Gastrocnemius medialis (tissue), 4 donors: ENCODE measurements around the gene MED28. TPM values are rescaled to one million over a fixed set of nuclear protein-coding genes. Genes with fewer than 3 reads are reported as not detected.

ENCODE experiments used
- ATAC-seq, 2 donors: fragments of 150-250 bp; one replicate each; pipeline ENCODE4 v1.9.1; 2016
- DNase-seq, 2 donors: peaks; one replicate each; pipeline ENCODE4 v3.0.0-alpha.2; 2019
- H3K27ac ChIP-seq, 4 donors: fragments of 200-600 bp; sonication (generic); 1 replicate in 1 of 4; 2 replicates in 3 of 4; pipeline ENCODE4 v1.5.1; 2016 to 2018; ENCODE audit warnings: mild to moderate bottlenecking in 2 of 4, moderate library complexity in 1 of 4
- H3K27me3 ChIP-seq, 3 donors: fragments of 200-600 bp; sonication (generic) in 2 of 3; 1 replicate in 1 of 3; 2 replicates in 2 of 3; pipeline versions ENCODE4 v1.5.1 to v1.6.0; 2016 to 2019; ENCODE audit warnings: mild to moderate bottlenecking in 1 of 3, moderate library complexity in 1 of 3
- H3K36me3 ChIP-seq, 2 donors: fragments of 200-600 bp; sonication (generic) in 1 of 2; one replicate each; pipeline ENCODE4 v1.5.1; 2017 to 2018
- H3K4me1 ChIP-seq, 2 donors: fragments of 200-600 bp; sonication (generic) in 1 of 2; one replicate each; pipeline ENCODE4 v1.5.1; 2016 to 2017; ENCODE audit warnings: mild to moderate bottlenecking in 2 of 2
- H3K4me3 ChIP-seq, 4 donors: fragments of 200-600 bp; sonication (generic) in 3 of 4; 1 replicate in 1 of 4; 2 replicates in 3 of 4; pipeline ENCODE4 v1.5.1; 2016 to 2019; ENCODE audit warnings: mild to moderate bottlenecking in 2 of 4
- H3K9me3 ChIP-seq, 3 donors: fragments of 200-600 bp; sonication (generic) in 2 of 3; 1 replicate in 1 of 3; 2 replicates in 2 of 3; pipeline ENCODE4 v1.5.1; 2016 to 2019
- CTCF ChIP-seq, 5 experiments: fragments of 450-650 bp in 3 of 5; fragments of 200-600 bp in 2 of 5; sonication (generic) in 2 of 5; IDR thresholded peaks in 4 of 5; conservative IDR thresholded peaks in 1 of 5; 1 replicate in 4 of 5; 2 replicates in 1 of 5; pipeline ENCODE4 v1.5.1; 2016 to 2019; ENCODE audit warnings: antibody characterized with exemption in 5 of 5, mild to moderate bottlenecking in 3 of 5, moderate library complexity in 3 of 5
- POLR2A ChIP-seq, 2 donors: fragments of 450-650 bp; IDR thresholded peaks; one replicate each; pipeline ENCODE4 v1.6.1; 2017; ENCODE audit warnings: antibody characterized with exemption in 2 of 2, mild to moderate bottlenecking in 2 of 2, moderate library complexity in 2 of 2
- in situ Hi-C, 4 donors: fragments of 200-750 bp; cut with MboI; loops; one replicate each; pipeline versions ENCODE4 v1.15.0 to v1.8.0; 2017; ENCODE audit warnings: low sequenced_read_pairs in 4 of 4
- intact Hi-C: fragments of 100-400 bp; cut with DNase I; formaldehyde crosslinking; loops from one replicate; pipeline ENCODE4 v1.15.1; 2023; ENCODE audit warnings: low total_unique reads
- total RNA-seq, 4 donors: library from RNA; depleted of rRNA; stranded (reverse); fragments of >200 nt; gene quantifications; one replicate each; pipeline versions ENCODE4 v1.1.0 to v1.2.3, GENCODE V29; 2016

MED28 gene
- total RNA-seq, 4 donors from 2014 or later, result 4.5 to 20.0 (median 17.5) TPM

GRCh38 chr4:17605236-17605635 lies 9.2 kb upstream of the MED28 start:
- no peak overlapping the region for H3K4me3 ChIP-seq
- peaks cover 0 to 59% of the 10 kb centered on the region in 2 donors for H3K36me3 ChIP-seq
- intact Hi-C loops (no loop called here), in situ Hi-C loops (no loop called here)
- no peak for ATAC-seq
- peaks cover 0 to under 1% of the 10 kb centered on the region in 2 donors for H3K4me1 ChIP-seq
- no peak for TF ChIP-seq POLR2A (IDR thresholded peaks at IDR 0.05)
- TF ChIP-seq CTCF (IDR thresholded peaks at IDR 0.05 in 4 of 5, conservative IDR thresholded peaks at IDR 0.05 in 1 of 5), result no peak
- H3K27ac ChIP-seq, result no peak overlapping the region
- DNase-seq, result no peak
- no peaks in the 10 kb centered on the region for H3K27me3 ChIP-seq
- H3K9me3 ChIP-seq, result no peaks in the 10 kb centered on the region

- peak; percentile 73 to 80 for ATAC-seq
- peaks cover 0 to 18% of the 10 kb centered on the region in 2 donors for H3K36me3 ChIP-seq
- H3K27ac ChIP-seq, result peak overlapping the region; percentile 91 to 98 (median 97)
- peak in 1 of 2 donors; percentile 31 for DNase-seq
- peaks cover 38 to 40% of the 10 kb centered on the region in 2 donors for H3K4me1 ChIP-seq
- in situ Hi-C loops (loop anchor here in 1 of 4 donors (10.0 kb wide), 1 partner anchor 191 kb away; no protein-coding TSS in a partner anchor), intact Hi-C loops (loop anchor here (1.0 to 2.0 kb wide), 2 partner anchors 21 to 37 kb away; partner anchors contain the start of gene LAP3)
- H3K9me3 ChIP-seq, result no peaks in the 10 kb centered on the region
- TF ChIP-seq CTCF (IDR thresholded peaks at IDR 0.05 in 4 of 5, conservative IDR thresholded peaks at IDR 0.05 in 1 of 5) (no peak), POLR2A (IDR thresholded peaks at IDR 0.05) (no peak)
- H3K27me3 ChIP-seq, result no peaks in the 10 kb centered on the region
- peak overlapping the region; percentile 70 to 98 (median 92) for H3K4me3 ChIP-seq
Measured at GRCh38 chr4:17613761-17614415, 553 bp upstream of the MED28 start.

GRCh38 chr4:17616283-17616682 lies 1.8 kb downstream of the MED28 start:
- peaks cover 58 to 60% of the 10 kb centered on the region in 2 donors for H3K4me1 ChIP-seq
- ATAC-seq, result no peak
- intact Hi-C loops, result no loop called here

GRCh38 chr4:17618926-17619325 lies 4.5 kb downstream of the MED28 start:
- H3K27ac ChIP-seq, result peak overlapping the region; percentile 91 to 98 (median 97)
- no peaks in the 10 kb centered on the region for H3K27me3 ChIP-seq
- peak; percentile 13 to 35 for ATAC-seq
- in situ Hi-C loops, result loop anchor here in 1 of 4 donors (10.0 kb wide), 1 partner anchor 186 kb away; no protein-coding TSS in a partner anchor
- DNase-seq, result no peak
- H3K4me1 ChIP-seq, result peaks cover 71 to 82% of the 10 kb centered on the region in 2 donors
- H3K36me3 ChIP-seq, result peaks cover 0 to 57% of the 10 kb centered on the region in 2 donors
- no peaks in the 10 kb centered on the region for H3K9me3 ChIP-seq
- peak overlapping the region; percentile 1 to 36 (median 32) for H3K4me3 ChIP-seq
- intact Hi-C loops, result no loop called here
- no peak for TF ChIP-seq CTCF (IDR thresholded peaks at IDR 0.05 in 4 of 5, conservative IDR thresholded peaks at IDR 0.05 in 1 of 5)
- TF ChIP-seq POLR2A (IDR thresholded peaks at IDR 0.05), result no peak

More at GRCh38 chr4:17616283-17616682, 1.8 kb downstream of the MED28 start:
- Histone ChIP-seq H3K27me3 (no peaks in the 10 kb centered on the region), H3K9me3 (no peaks in the 10 kb centered on the region), H3K4me3 (peak overlapping the region; percentile 70 to 98 (median 92)), H3K27ac (peak overlapping the region; percentile 91 to 98 (median 97)), H3K36me3 (peaks cover 0 to 31% of the 10 kb centered on the region in 2 donors)
- in situ Hi-C loops, result loop anchor here in 1 of 4 donors (10.0 kb wide), 1 partner anchor 189 kb away; no protein-coding TSS in a partner anchor
- DNase-seq, result no peak
- no peak for TF ChIP-seq POLR2A (IDR thresholded peaks at IDR 0.05)
- no peak for TF ChIP-seq CTCF (IDR thresholded peaks at IDR 0.05 in 4 of 5, conservative IDR thresholded peaks at IDR 0.05 in 1 of 5)
